HG02798 (cell line): ENCODE measurements around the gene JAKMIP1.

Experiments
- ATAC-seq: cut with Tn5 transposase; IDR thresholded peaks from one replicate; pipeline ENCODE4 v1.9.1; 2021; ENCODE audit warnings: mild to moderate bottlenecking; ENCODE audit not compliant: unreplicated experiment, poor library complexity

The JAKMIP1 gene

DNA sequence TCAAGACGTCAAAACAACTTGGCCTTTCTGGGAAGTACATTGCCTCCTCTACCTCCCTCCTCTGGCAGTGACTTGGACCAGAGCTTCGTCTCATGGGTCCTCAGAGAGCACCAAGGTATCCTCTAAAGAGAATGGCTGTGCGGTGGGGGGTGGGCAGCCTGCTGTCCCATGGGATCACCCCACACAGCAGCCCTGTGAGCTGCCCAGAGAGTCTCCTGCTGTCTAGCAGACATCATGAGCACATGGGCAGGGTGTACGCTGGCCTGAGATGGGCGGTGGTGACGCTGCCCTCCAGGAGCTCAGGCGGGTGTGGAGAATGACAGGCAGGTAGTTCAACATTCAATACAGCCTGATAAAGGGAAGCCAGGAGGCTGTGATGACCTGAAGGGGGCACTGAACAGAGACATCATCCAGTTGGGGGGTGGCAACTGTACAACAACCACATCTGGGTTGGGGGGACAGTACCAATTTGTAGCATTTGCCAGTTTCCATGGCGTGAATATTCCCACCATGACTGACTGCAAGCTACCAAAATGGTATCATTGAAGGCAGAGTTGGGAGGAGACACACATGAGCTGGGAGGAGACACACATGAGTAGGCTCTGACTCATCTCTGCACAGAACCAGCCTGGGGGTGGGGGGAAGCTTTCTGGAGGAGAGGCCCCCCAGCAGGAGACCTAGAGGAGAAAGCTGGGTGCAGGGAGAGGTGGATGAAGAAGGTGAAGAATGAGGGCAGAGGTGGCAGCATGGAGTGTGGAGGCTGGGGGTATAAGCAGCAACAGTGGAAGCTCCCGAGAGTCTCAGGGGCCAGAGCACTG lies 218.0 kb downstream of the JAKMIP1 start:
- ATAC-seq = no peak

GRCh38 chr4:5980436-5981155 lies 219.8 kb downstream of the JAKMIP1 start:
- ATAC-seq = no peak

- ATAC-seq = no peak
Measured at GRCh38 chr4:5979981-5980380, 220.4 kb downstream of the JAKMIP1 start.

GRCh38 chr4:5976921-5977320 lies 223.4 kb downstream of the JAKMIP1 start:
- ATAC-seq = no peak

- ATAC-seq = no peak
Measured at GRCh38 chr4:5976431-5976830, 223.9 kb downstream of the JAKMIP1 start.
